ENCODE results near the gene DFFA.
A peak's percentile ranks its signal among the peaks of the same experiment; 100 is the strongest.

The DFFA gene

GRCh38 chr1:10509809-10510509, 37.6 kb upstream of the DFFA start:
- peaks cover 37% of the 10 kb centered on the region for H3K79me2 ChIP-seq (ENCODE audit: insufficient read depth, low read length)

GRCh38 chr1:10508511-10508951, 36.2 kb upstream of the DFFA start:
- Histone ChIP-seq H3K9me2 (replicated peaks; ENCODE audit: insufficient read depth, low read length) (no peaks in the 10 kb centered on the region), H3K79me2 (ENCODE audit: insufficient read depth, low read length) (peaks cover 34% of the 10 kb centered on the region), H3K27ac (ENCODE audit: low read depth, low read length) (no peak overlapping the region), H3K36me3 (ENCODE audit: low read length) (no peaks in the 10 kb centered on the region), H3K4me2 (ENCODE audit: low read depth, low read length, poor library complexity, severe bottlenecking) (no peak overlapping the region), H2AFZ (ENCODE audit: low read depth, low read length, severe bottlenecking) (no peak overlapping the region), H3K9ac (ENCODE audit: low read length) (no peak overlapping the region), H4K20me1 (ENCODE audit: low read depth, low read length) (no peaks in the 10 kb centered on the region), H3K27me3 (ENCODE audit: low read length) (no peaks in the 10 kb centered on the region), H3F3A (ENCODE audit: insufficient read depth) (no peaks in the 10 kb centered on the region), H3K9me3 (ENCODE audit: insufficient read depth, low read length) (no peaks in the 10 kb centered on the region), H3K4me3 (ENCODE audit: insufficient read depth, low read length, poor library complexity, severe bottlenecking) (no peak overlapping the region)
- TF ChIP-seq CTCF (IDR thresholded peaks at IDR 0.05; ENCODE audit: insufficient read depth, low read length, poor library complexity, severe bottlenecking): no peak
- no peak for TF ChIP-seq EZH2phosphoT487 (conservative IDR thresholded peaks at IDR 0.05; ENCODE audit: low read length)

More at GRCh38 chr1:10509809-10510509, 37.6 kb upstream of the DFFA start:
- Histone ChIP-seq H4K20me1 (ENCODE audit: low read depth, low read length) (no peaks in the 10 kb centered on the region), H3K27me3 (ENCODE audit: low read length) (no peaks in the 10 kb centered on the region), H3K9ac (ENCODE audit: low read length) (no peak overlapping the region), H3K4me3 (ENCODE audit: insufficient read depth, low read length, poor library complexity, severe bottlenecking) (no peak overlapping the region), H2AFZ (ENCODE audit: low read depth, low read length, severe bottlenecking) (no peak overlapping the region), H3K4me2 (ENCODE audit: low read depth, low read length, poor library complexity, severe bottlenecking) (no peak overlapping the region), H3K9me2 (replicated peaks; ENCODE audit: insufficient read depth, low read length) (no peaks in the 10 kb centered on the region), H3K27ac (ENCODE audit: low read depth, low read length) (no peak overlapping the region), H3K36me3 (ENCODE audit: low read length) (no peaks in the 10 kb centered on the region), H3K9me3 (ENCODE audit: insufficient read depth, low read length) (no peaks in the 10 kb centered on the region), H3F3A (ENCODE audit: insufficient read depth) (no peaks in the 10 kb centered on the region)
- no peak for TF ChIP-seq CTCF (IDR thresholded peaks at IDR 0.05; ENCODE audit: insufficient read depth, low read length, poor library complexity, severe bottlenecking)
- no peak for TF ChIP-seq EZH2phosphoT487 (conservative IDR thresholded peaks at IDR 0.05; ENCODE audit: low read length)

GRCh38 chr1:10507111-10507879, 35.0 kb upstream of the DFFA start:
- H3K79me2 ChIP-seq (ENCODE audit: insufficient read depth, low read length): peaks cover 27% of the 10 kb centered on the region
- no peaks in the 10 kb centered on the region for H3K36me3 ChIP-seq (ENCODE audit: low read length)
- no peak overlapping the region for H3K9ac ChIP-seq (ENCODE audit: low read length)
- no peaks in the 10 kb centered on the region for H4K20me1 ChIP-seq (ENCODE audit: low read depth, low read length)
- TF ChIP-seq EZH2phosphoT487 (conservative IDR thresholded peaks at IDR 0.05; ENCODE audit: low read length): no peak
- TF ChIP-seq CTCF (IDR thresholded peaks at IDR 0.05; ENCODE audit: insufficient read depth, low read length, poor library complexity, severe bottlenecking): peak; percentile 63
- no peaks in the 10 kb centered on the region for H3K27me3 ChIP-seq (ENCODE audit: low read length)
- no peak overlapping the region for H3K4me2 ChIP-seq (ENCODE audit: low read depth, low read length, poor library complexity, severe bottlenecking)
- no peaks in the 10 kb centered on the region for H3F3A ChIP-seq (ENCODE audit: insufficient read depth)
- no peaks in the 10 kb centered on the region for H3K9me2 ChIP-seq (replicated peaks; ENCODE audit: insufficient read depth, low read length)
- no peak overlapping the region for H2AFZ ChIP-seq (ENCODE audit: low read depth, low read length, severe bottlenecking)
- H3K9me3 ChIP-seq (ENCODE audit: insufficient read depth, low read length): no peaks in the 10 kb centered on the region
- no peak overlapping the region for H3K4me3 ChIP-seq (ENCODE audit: insufficient read depth, low read length, poor library complexity, severe bottlenecking)
- no peak overlapping the region for H3K27ac ChIP-seq (ENCODE audit: low read depth, low read length)

Data from SU-DHL-6 (cell line).